ENCODE results near the gene CACNA1B. TPM values are rescaled to one million over a fixed set of nuclear protein-coding genes. Genes with fewer than 3 reads are reported as not detected.

Gene CACNA1B
- total RNA-seq, 1 donor from 2014 or later = 0.19 TPM

- intact Hi-C loops (cut with micrococcal nuclease) = no loop called here
- peaks cover 79% of the 10 kb centered on the region for H3K27me3 ChIP-seq (ENCODE audit: low read depth)
- TF ChIP-seq CTCF (IDR thresholded peaks at IDR 0.05; ENCODE audit: borderline replicate concordance) = no peak
- H3K36me3 ChIP-seq = no peaks in the 10 kb centered on the region
- no peak overlapping the region for H3K4me3 ChIP-seq
- no peak overlapping the region for H3K27ac ChIP-seq (replicated peaks)
- peaks cover 7% of the 10 kb centered on the region for H3K4me1 ChIP-seq
- no peaks in the 10 kb centered on the region for H3K9me3 ChIP-seq (replicated peaks)
- DNase-seq = no peak
Measured at GRCh38 chr9:137876781-137877386, 698 bp upstream of the CACNA1B start.

GRCh38 chr9:137878146-137878941 is 762 bp downstream of the CACNA1B start:
- Histone ChIP-seq H3K4me1 (peaks cover 7% of the 10 kb centered on the region), H3K9me3 (replicated peaks) (no peaks in the 10 kb centered on the region), H3K4me3 (peak overlapping the region; percentile 59), H3K27me3 (ENCODE audit: low read depth) (peaks cover 80% of the 10 kb centered on the region), H3K36me3 (no peaks in the 10 kb centered on the region), H3K27ac (replicated peaks) (no peak overlapping the region)
- no peak for TF ChIP-seq CTCF (IDR thresholded peaks at IDR 0.05; ENCODE audit: borderline replicate concordance)
- intact Hi-C loops (cut with micrococcal nuclease) = no loop called here
- no peak for DNase-seq

- no peak for DNase-seq
- Histone ChIP-seq H3K36me3 (no peaks in the 10 kb centered on the region), H3K4me1 (peaks cover 7% of the 10 kb centered on the region), H3K27ac (replicated peaks) (no peak overlapping the region), H3K4me3 (no peak overlapping the region), H3K27me3 (ENCODE audit: low read depth) (peaks cover 73% of the 10 kb centered on the region), H3K9me3 (replicated peaks) (no peaks in the 10 kb centered on the region)
- intact Hi-C loops (cut with micrococcal nuclease) = no loop called here
- no peak for TF ChIP-seq CTCF (IDR thresholded peaks at IDR 0.05; ENCODE audit: borderline replicate concordance)
Measured at GRCh38 chr9:137879052-137879451, 1.5 kb downstream of the CACNA1B start.

GRCh38 chr9:137879566-137880150 is 2.1 kb downstream of the CACNA1B start:
- Histone ChIP-seq H3K36me3 (no peaks in the 10 kb centered on the region), H3K4me3 (no peak overlapping the region), H3K4me1 (peaks cover 7% of the 10 kb centered on the region), H3K9me3 (replicated peaks) (no peaks in the 10 kb centered on the region), H3K27me3 (ENCODE audit: low read depth) (peaks cover 71% of the 10 kb centered on the region), H3K27ac (replicated peaks) (no peak overlapping the region)
- DNase-seq = no peak
- intact Hi-C loops (cut with micrococcal nuclease) = no loop called here
- no peak for TF ChIP-seq CTCF (IDR thresholded peaks at IDR 0.05; ENCODE audit: borderline replicate concordance)

- intact Hi-C loops (cut with micrococcal nuclease) = no loop called here
- no peak for TF ChIP-seq CTCF (IDR thresholded peaks at IDR 0.05; ENCODE audit: borderline replicate concordance)
- Histone ChIP-seq H3K27ac (replicated peaks) (no peak overlapping the region), H3K27me3 (ENCODE audit: low read depth) (peaks cover 64% of the 10 kb centered on the region), H3K9me3 (replicated peaks) (no peaks in the 10 kb centered on the region), H3K36me3 (no peaks in the 10 kb centered on the region), H3K4me1 (peaks cover 7% of the 10 kb centered on the region), H3K4me3 (no peak overlapping the region)
- DNase-seq = no peak
Measured at GRCh38 chr9:137880160-137880975, 2.8 kb downstream of the CACNA1B start.

Measured in left ventricle myocardium inferior (tissue), 1 donor.